IMR-90 (cell line): ENCODE measurements around the gene RIPOR2. TPM values are rescaled to one million over a fixed set of nuclear protein-coding genes. Genes with fewer than 3 reads are reported as not detected.

ENCODE experiments used
- ATAC-seq: fragments of 200-7000 bp; cut with Tn5 transposase; 2 replicates; pipeline ENCODE4 v1.9.1; 2020; ENCODE audit warnings: low read depth, mild to moderate bottlenecking, moderate library complexity
- BruUV-seq: library from RNA; stranded (reverse); fragments of 400-500 nt; replicated peaks from 2 replicates; lab custom pipeline; 2021; lab: Mats Ljungman, UMichigan
- CTCF ChIA-PET: fragments of 300-600 bp; formaldehyde crosslinking; extraction: SDS; loops from one replicate; lab custom pipeline; 2021; ENCODE audit warnings: antibody characterized with exemption; lab: Yijun Ruan, JAX
- POLR2A ChIA-PET: fragments of 300-600 bp; sonication (Branson Sonifier 250); formaldehyde crosslinking; loops from one replicate; lab custom pipeline; 2022; ENCODE audit warnings: antibody characterized with exemption; ENCODE audit not compliant: unreplicated experiment; lab: Charles Lee
- DNase-seq: peaks from one replicate; pipeline ENCODE4 v3.0.0; 2013
- H2AFZ ChIP-seq: replicated peaks from 2 replicates; pipeline ENCODE3; 2013; ENCODE audit warnings: low read length, mild to moderate bottlenecking; ENCODE audit not compliant: poor library complexity
- H2AK5ac ChIP-seq: 2 replicates; pipeline ENCODE4 v1.6.1; 2013; ENCODE audit warnings: low read depth, low read length, inconsistent platforms
- H2AK9ac ChIP-seq: replicated peaks from 2 replicates; pipeline ENCODE3; 2013; ENCODE audit warnings: mild to moderate bottlenecking, low read depth, low read length, moderate library complexity; ENCODE audit not compliant: poor library complexity
- H2BK120ac ChIP-seq: 2 replicates; pipeline ENCODE4 v1.6.1; 2013; ENCODE audit warnings: low read depth, low read length, inconsistent platforms
- H2BK15ac ChIP-seq: 3 replicates; pipeline ENCODE4 v1.6.1; 2013; ENCODE audit warnings: low read depth, low read length, inconsistent platforms
- H2BK20ac ChIP-seq: 2 replicates; pipeline ENCODE4 v1.6.1; 2013; ENCODE audit warnings: low read depth, mild to moderate bottlenecking, inconsistent platforms, low read length, moderate library complexity
- H2BK5ac ChIP-seq: 2 replicates; pipeline ENCODE4 v1.6.1; 2013; ENCODE audit warnings: mild to moderate bottlenecking, low read depth, low read length, inconsistent platforms; ENCODE audit not compliant: poor library complexity, severe bottlenecking
- H3K14ac ChIP-seq: replicated peaks from 2 replicates; pipeline ENCODE4 v1.6.1; 2013; ENCODE audit warnings: low read depth, low read length, inconsistent platforms
- H3K18ac ChIP-seq: 2 replicates; pipeline ENCODE4 v1.6.1; 2013; ENCODE audit warnings: low read depth, low read length, control low read depth
- H3K23ac ChIP-seq: 2 replicates; pipeline ENCODE4 v1.6.1; 2013; ENCODE audit warnings: low read depth, low read length, inconsistent platforms
- H3K27ac ChIP-seq: 2 replicates; pipeline ENCODE4 v1.5.1; 2013; ENCODE audit warnings: mild to moderate bottlenecking, control low read depth, low read length; ENCODE audit not compliant: insufficient read depth
- H3K27me3 ChIP-seq: 2 replicates; pipeline ENCODE4 v1.6.1; 2013; ENCODE audit warnings: low read length; ENCODE audit not compliant: control insufficient read depth, insufficient read depth
- H3K36me3 ChIP-seq: 2 replicates; pipeline ENCODE4 v1.6.1; 2013; ENCODE audit warnings: low read length, mixed read lengths; ENCODE audit not compliant: control insufficient read depth, insufficient read depth
- H3K4ac ChIP-seq: 2 replicates; pipeline ENCODE4 v1.6.1; 2013; ENCODE audit warnings: low read depth, low read length, inconsistent platforms
- H3K4me1 ChIP-seq: 2 replicates; pipeline ENCODE4 v1.6.1; 2013; ENCODE audit warnings: low read length, mixed read lengths; ENCODE audit not compliant: control insufficient read depth, insufficient read depth
- H3K4me2 ChIP-seq: 2 replicates; pipeline ENCODE4 v1.6.1; 2013; ENCODE audit warnings: low read depth, mild to moderate bottlenecking, control low read depth, low read length, moderate library complexity
- H3K4me3 ChIP-seq: 2 replicates; pipeline ENCODE4 v1.5.1; 2013; ENCODE audit warnings: low read depth, mild to moderate bottlenecking, control low read depth, low read length, moderate library complexity; ENCODE audit not compliant: insufficient read depth
- H3K56ac ChIP-seq: 2 replicates; pipeline ENCODE4 v1.6.1; 2013; ENCODE audit warnings: low read length, inconsistent platforms; ENCODE audit not compliant: insufficient read depth; ENCODE audit errors: extremely low read depth
- H3K79me1 ChIP-seq, 2 experiments: 2 replicates each; pipeline ENCODE4 v1.6.1; 2013; ENCODE audit warnings: low read length in 2 of 2, inconsistent platforms in 1 of 2, low read depth in 1 of 2
- H3K9ac ChIP-seq: 2 replicates; pipeline ENCODE4 v1.6.1; 2013; ENCODE audit warnings: low read depth, low read length, control low read depth
- H3K9me1 ChIP-seq: 2 replicates; pipeline ENCODE4 v1.6.1; 2013; ENCODE audit warnings: low read length, inconsistent platforms; ENCODE audit not compliant: insufficient read depth
- H3K9me3 ChIP-seq: 2 replicates; pipeline ENCODE4 v1.6.1; 2013; ENCODE audit warnings: low read length; ENCODE audit not compliant: control insufficient read depth, insufficient read depth
- H4K20me1 ChIP-seq: 2 replicates; pipeline ENCODE4 v1.6.1; 2013; ENCODE audit warnings: low read length, inconsistent platforms; ENCODE audit not compliant: insufficient read depth
- H4K5ac ChIP-seq: 2 replicates; pipeline ENCODE4 v1.6.1; 2013; ENCODE audit warnings: mild to moderate bottlenecking, low read depth, low read length, control low read depth
- H4K8ac ChIP-seq, 2 experiments: 2 replicates each; pipeline ENCODE4 v1.6.1; 2013; ENCODE audit warnings: low read depth in 2 of 2, low read length in 2 of 2, control low read depth in 1 of 2, inconsistent platforms in 1 of 2
- H4K91ac ChIP-seq: 2 replicates; pipeline ENCODE4 v1.6.1; 2013; ENCODE audit warnings: low read depth, low read length, inconsistent platforms; ENCODE audit not compliant: insufficient read depth
- BHLHE40 ChIP-seq: fragments of 150-350 bp; IDR thresholded peaks from 2 replicates; pipeline ENCODE4 v1.6.1; 2016; ENCODE audit warnings: mild to moderate bottlenecking, low read depth, low read length
- CHD1 ChIP-seq: IDR thresholded peaks from 2 replicates; pipeline ENCODE4 v1.6.1; 2012; ENCODE audit warnings: low read depth, low read length, improper control_type of control experiment
- CTCF ChIP-seq: conservative IDR thresholded peaks from 2 replicates; pipeline ENCODE4 v1.5.1; 2012; ENCODE audit warnings: mild to moderate bottlenecking, low read depth, low read length, improper control_type of control experiment
- FOS ChIP-seq: fragments of 150-350 bp; IDR thresholded peaks from 2 replicates; pipeline ENCODE4 v1.6.1; 2016; ENCODE audit warnings: low read depth, low read length
- NFE2L2 ChIP-seq: fragments of 150-350 bp; IDR thresholded peaks from 2 replicates; pipeline ENCODE4 v1.6.1; 2016; ENCODE audit warnings: low read depth, mild to moderate bottlenecking, low read length
- POLR2A ChIP-seq: IDR thresholded peaks from 2 replicates; pipeline ENCODE4 v1.6.1; 2012; ENCODE audit warnings: mild to moderate bottlenecking, low read depth, low read length
- RAD21 ChIP-seq: IDR thresholded peaks from 2 replicates; pipeline ENCODE4 v1.6.1; 2012; ENCODE audit warnings: low read length, improper control_type of control experiment
- RCOR1 ChIP-seq: IDR thresholded peaks from 2 replicates; pipeline ENCODE4 v1.6.1; 2012; ENCODE audit warnings: mild to moderate bottlenecking, low read length, improper control_type of control experiment; ENCODE audit not compliant: insufficient replicate concordance
- RFX5 ChIP-seq: IDR thresholded peaks from 2 replicates; pipeline ENCODE4 v1.8.0; 2012; ENCODE audit warnings: low read depth, mild to moderate bottlenecking, low read length, moderate library complexity
- USF2 ChIP-seq: fragments of 150-350 bp; IDR thresholded peaks from 2 replicates; pipeline ENCODE4 v1.6.1; 2017; ENCODE audit warnings: mild to moderate bottlenecking, antibody characterized with exemption, low read length, low read depth
- WGBS, 2 experiments: methylation state at CpG; one replicate each; pipeline versions ENCODE4 v1.1.5 to v1.1.7; 2013; ENCODE audit warnings: missing lambda C conversion rate in 2 of 2; ENCODE audit not compliant: insufficient read length in 1 of 2; ENCODE audit errors: extremely low coverage in 2 of 2; 5-methylcytosine and 5-hydroxymethylcytosine counted together
- dilution Hi-C: fragments of 300-500 bp; cut with HindIII; formaldehyde crosslinking; loops from one replicate; pipeline ENCODE4 v1.14.3; 2018; ENCODE audit warnings: low sequenced_read_pairs; ENCODE audit not compliant: unreplicated experiment
- in situ Hi-C: fragments of 300-500 bp; cut with MboI; formaldehyde crosslinking; loops from 3 replicates; pipeline ENCODE4 v1.14.3; 2019; ENCODE audit warnings: low sequenced_read_pairs, inconsistent platforms, mixed read lengths
- intact Hi-C: fragments of 100-400 bp; cut with micrococcal nuclease; formaldehyde crosslinking; loops from 2 replicates; pipeline ENCODE4 v1.10.0; 2022
- polyA plus RNA-seq, 3 experiments: library from polyadenylated mRNA; depleted of rRNA; stranded (reverse); fragments of >200 nt; gene quantifications; 2 replicates each; pipeline ENCODE4 v1.2.3, GENCODE V29; 2012; ENCODE audit warnings: low replicate concordance in 1 of 3
- total RNA-seq: library from RNA; depleted of rRNA; stranded (reverse); fragments of >200 nt; gene quantifications from 2 replicates; pipeline ENCODE4 v1.2.3, GENCODE V29; 2012

Gene RIPOR2
- total and polyA plus RNA-seq, 2 of the 4 experiments (the other 2 are of a cell fraction), result 1.1 to 1.2 TPM

DNA sequence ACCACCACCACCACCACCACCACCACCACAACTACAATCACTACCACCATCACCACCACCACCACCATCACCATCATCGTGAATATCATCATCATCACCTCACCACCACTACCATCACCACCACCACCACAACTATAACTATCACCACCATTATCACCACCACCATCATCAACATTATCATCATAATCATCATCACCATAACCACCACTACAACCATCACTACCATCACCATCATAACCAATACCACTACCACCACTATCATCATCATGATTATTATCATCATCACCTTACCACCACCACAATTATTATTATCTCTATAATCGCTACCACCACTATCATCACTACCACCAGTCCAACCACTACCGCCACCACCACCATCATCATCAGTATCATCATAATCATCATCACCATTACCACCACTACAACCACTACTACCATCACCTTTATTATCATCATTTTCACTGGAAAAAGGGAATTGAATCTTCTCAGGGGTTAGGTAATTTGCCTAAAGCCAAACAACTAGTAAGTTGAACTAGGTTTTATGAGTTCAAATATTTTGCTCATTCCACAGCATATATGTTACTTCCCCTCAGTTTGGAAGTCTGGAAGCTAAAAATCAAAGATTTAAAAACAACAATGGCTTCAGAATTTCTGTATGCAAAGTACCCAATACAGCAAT, 8.3 kb downstream of the RIPOR2 start:
- Histone ChIP-seq H3K14ac (peak overlapping the region; percentile 90), H3K9me1 (peaks cover 13% of the 10 kb centered on the region), H2BK5ac (peak overlapping the region; percentile 61), H3K9ac (no peak overlapping the region), H3K79me1 (no peaks in the 10 kb centered on the region), H2BK20ac (peak overlapping the region; percentile 67; the same call in 1 of the 2 replicates), H3K36me3 (no peaks in the 10 kb centered on the region), H4K8ac (peak overlapping the region in 1 of 2 experiments; percentile 43; a peak in 2 of 4 replicates), H3K4me1 (peaks cover 21% of the 10 kb centered on the region), H3K9me3 (no peaks in the 10 kb centered on the region), H3K56ac (no peak overlapping the region), H3K4ac (peak overlapping the region; percentile 81), H4K20me1 (no peaks in the 10 kb centered on the region), H2BK120ac (peak overlapping the region; percentile 65), H3K27me3 (no peaks in the 10 kb centered on the region), H4K91ac (0 out of 2 replicates have a peak overlapping the region, but pooled peaks have one; percentile 44), H3K23ac (peak overlapping the region; percentile 68; the same call in 1 of the 2 replicates), H2BK15ac (0 out of 3 replicates have a peak overlapping the region, but pooled peaks have one; percentile 58), H3K4me2 (peak overlapping the region; percentile 15), H3K27ac (peak overlapping the region; percentile 76; the same call in 1 of the 2 replicates), H3K18ac (peak overlapping the region; percentile 94), H4K5ac (peak overlapping the region; percentile 71), H2AK9ac (no peak overlapping the region), H2AK5ac (peak overlapping the region; percentile 97), H3K4me3 (no peak overlapping the region), H2AFZ (no peak overlapping the region)
- ChIA-PET CTCF (interaction anchor here (0.7 kb wide), 1 partner anchor 16 kb away, joined by 8 read pairs; no protein-coding TSS in a partner anchor), POLR2A (interaction anchor here (0.7 kb wide), 1 partner anchor 9 kb away, joined by 3 read pairs; no protein-coding TSS in a partner anchor)
- BruUV-seq, result no TSS peak
- DNase-seq, result no peak
- dilution Hi-C loops (no loop called here), in situ Hi-C loops (no loop called here), intact Hi-C loops (no loop called here)
- TF ChIP-seq FOS (no peak), BHLHE40 (no peak), RCOR1 (no peak), USF2 (no peak), CTCF (no peak), NFE2L2 (no peak), RAD21 (no peak), RFX5 (no peak), POLR2A (no peak), CHD1 (no peak)
- WGBS, 2 experiments, result 92% methylated on average over 2 of the region's 3 CpGs; no CpG with 5 or more reads in 1 of the 2 experiments
- ATAC-seq, result no peak
